Sigmoid colon (tissue), 7 donors: ENCODE data around the gene NAA25. TPM values are rescaled to one million over a fixed set of nuclear protein-coding genes. Genes with fewer than 3 reads are reported as not detected.

Experiments used
- polyA plus RNA-seq, 3 donors: library from polyadenylated mRNA; stranded (reverse); fragments of 200-250 nt; gene quantifications; one replicate each; pipeline ENCODE4 v1.2.3, GENCODE V29; 2013
- small RNA-seq, 3 donors: library from RNA; depleted of rRNA; stranded (forward); fragments of <200 nt; gene quantifications; one replicate each; pipeline ENCODE3, GENCODE V24; 2016
- total RNA-seq, 4 donors: library from RNA; depleted of rRNA; stranded (reverse); fragments of >200 nt; gene quantifications; one replicate each; pipeline ENCODE4 v1.1.0, GENCODE V29; 2016
- donor health status: healthy with polysubstance abuse.
- donor health status: Bipolar disorder and iron deficiency.
- donor health status: healthy.

Gene NAA25
- total and polyA plus RNA-seq, 7 donors, result 0.60 to 26.6 (median 21.6) TPM

Small RNAs within 50 kb of the gene (small RNA-seq; reads per million reads assigned to genes)
- gene AC004024.1 (0 reads per million in 3 donors), gene MIR3657 (0 reads per million in 3 donors), gene RF00019 (0 reads per million in 3 donors)

Other genes starting within 250 kb of the NAA25 start
- gene TMEM116, start 95.6 kb downstream of the NAA25 start, total RNA-seq, result 10 to 100 TPM in 2 of 4 donors, 1 to 10 TPM in 2; 7.5 to 16.6 (median 9.5) TPM
- 1 to 10 TPM; 3.0 to 6.8 (median 3.6) TPM for gene TMEM116, start 95.6 kb downstream of the NAA25 start, polyA plus RNA-seq
- gene ERP29, start 95.4 kb downstream of the NAA25 start, total RNA-seq, result 10 to 100 TPM; 43.0 to 74.4 (median 54.3) TPM
- gene ERP29, start 95.4 kb downstream of the NAA25 start, polyA plus RNA-seq, result 100 to 1,000 TPM in 1 of 3 donors, 10 to 100 TPM in 2; 68.0 to 217 (median 95.5) TPM
- 10 to 100 TPM; 42.1 to 90.8 (median 74.7) TPM for gene TRAFD1, start 16.8 kb upstream of the NAA25 start, total RNA-seq
- gene TRAFD1, start 16.8 kb upstream of the NAA25 start, polyA plus RNA-seq, result 10 to 100 TPM; 17.4 to 42.1 (median 17.6) TPM